HG02973 (cell line): ENCODE measurements around the gene ZNF277.
A peak's percentile ranks its signal among the peaks of the same experiment; 100 is the strongest.
"Not testable (repeated sequence)": the region's sequence is repeated elsewhere in the genome, so short reads cannot be mapped to it uniquely, and the experiment has no call there.

Source experiments
- ATAC-seq: cut with Tn5 transposase; IDR thresholded peaks from one replicate; pipeline ENCODE4 v1.9.1; 2021; ENCODE audit warnings: moderate library complexity; ENCODE audit not compliant: unreplicated experiment

ZNF277 gene

DNA sequence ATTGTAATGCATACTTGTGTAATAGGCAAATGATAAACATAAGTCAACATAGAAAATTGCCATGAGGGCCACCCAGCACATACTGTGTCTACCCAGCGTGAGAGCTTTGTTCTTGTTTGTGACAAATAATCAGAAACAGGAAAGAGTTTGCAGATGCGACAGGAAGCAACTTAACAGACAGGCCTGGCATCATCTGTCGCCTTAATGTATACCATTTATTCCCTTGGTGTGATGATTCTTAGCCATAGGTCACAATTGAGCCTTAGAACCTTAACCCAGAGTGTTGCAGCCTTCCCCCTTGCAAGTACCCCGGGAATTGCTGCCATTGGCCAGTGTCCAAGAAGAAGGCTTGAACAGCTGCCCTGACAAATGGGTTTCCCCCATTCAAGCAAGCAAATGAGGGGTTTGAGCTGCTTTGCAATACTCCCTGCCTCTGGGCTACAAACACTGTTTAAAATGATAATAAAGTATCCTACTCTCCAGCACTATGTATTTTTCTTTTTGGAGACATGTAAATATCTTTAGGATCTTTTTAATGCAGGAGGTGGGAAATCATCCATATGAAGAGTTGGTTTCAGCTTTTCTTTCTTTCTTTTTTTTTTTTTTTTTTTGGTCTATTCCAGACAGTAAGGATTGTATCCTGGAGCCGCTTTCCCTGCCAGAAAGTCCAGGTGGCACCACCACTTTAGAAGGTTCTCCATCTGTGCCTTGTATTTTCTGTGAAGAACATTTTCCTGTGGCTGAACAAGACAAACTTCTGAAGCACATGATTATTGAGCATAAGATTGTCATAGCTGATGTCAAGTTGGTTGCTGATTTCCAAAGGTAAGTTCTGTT, 80.0 kb downstream of the ZNF277 start:
- ATAC-seq, result peak; percentile 93

GRCh38 chr7:112288301-112288700, 81.8 kb downstream of the ZNF277 start:
- no peak for ATAC-seq

- ATAC-seq, result no peak
Measured at GRCh38 chr7:112290065-112290464, 83.6 kb downstream of the ZNF277 start.

- no peak for ATAC-seq
Measured at GRCh38 chr7:112292162-112292561, 85.7 kb downstream of the ZNF277 start.

- ATAC-seq, result no peak
Measured at GRCh38 chr7:112293416-112293815, 86.9 kb downstream of the ZNF277 start.

GRCh38 chr7:112296432-112296831, 89.9 kb downstream of the ZNF277 start:
- no peak for ATAC-seq

DNA sequence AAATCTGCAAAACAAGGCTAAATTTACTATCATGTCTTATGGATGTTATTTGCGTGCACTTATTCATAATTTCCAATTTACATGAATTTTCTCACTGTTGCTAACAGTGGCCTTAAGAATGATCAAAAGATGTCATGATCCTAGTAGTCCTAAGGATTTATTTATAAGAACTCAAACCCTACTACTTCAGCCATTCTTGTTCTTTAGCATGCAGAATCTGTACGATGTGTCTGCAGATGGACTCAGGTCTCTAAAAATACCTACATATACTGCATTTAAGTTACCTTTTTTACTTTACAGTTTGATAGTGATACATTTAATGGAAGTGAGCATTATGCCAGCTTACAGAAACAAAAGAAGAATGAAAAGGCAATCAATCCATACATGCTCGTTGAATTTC, 91.2 kb downstream of the ZNF277 start:
- ATAC-seq, result no peak

- ATAC-seq, result no peak
Measured at GRCh38 chr7:112298543-112299100, 92.1 kb downstream of the ZNF277 start.

GRCh38 chr7:112300072-112300471, 93.6 kb downstream of the ZNF277 start:
- ATAC-seq, result no peak

DNA sequence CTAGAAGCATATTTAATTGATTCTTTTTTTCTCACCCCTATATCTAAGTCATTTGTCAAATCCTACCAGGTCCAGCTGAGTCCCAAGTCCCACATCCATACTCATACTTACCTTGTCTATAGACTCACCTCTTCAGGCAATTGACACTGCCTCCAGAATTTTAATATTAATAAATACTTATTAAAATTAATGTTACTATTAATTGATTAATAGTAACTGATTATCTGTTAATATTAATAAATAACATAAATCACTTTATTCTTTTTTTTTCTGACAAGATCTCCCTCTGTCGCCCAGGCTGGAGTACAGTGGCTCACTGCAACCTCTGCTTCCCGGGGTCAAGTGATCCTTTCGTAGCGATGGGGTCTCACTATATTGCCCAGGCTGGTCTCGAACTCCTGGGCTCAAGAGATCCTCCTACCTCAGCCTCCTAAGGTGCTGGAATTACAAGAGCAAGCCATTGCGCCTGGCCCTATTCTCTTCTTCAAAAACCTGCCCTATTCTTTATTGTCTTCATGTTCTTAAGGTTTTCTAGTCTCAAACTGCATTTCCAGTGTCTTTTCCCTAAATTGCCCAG, 94.4 kb downstream of the ZNF277 start:
- ATAC-seq, result no peak

DNA sequence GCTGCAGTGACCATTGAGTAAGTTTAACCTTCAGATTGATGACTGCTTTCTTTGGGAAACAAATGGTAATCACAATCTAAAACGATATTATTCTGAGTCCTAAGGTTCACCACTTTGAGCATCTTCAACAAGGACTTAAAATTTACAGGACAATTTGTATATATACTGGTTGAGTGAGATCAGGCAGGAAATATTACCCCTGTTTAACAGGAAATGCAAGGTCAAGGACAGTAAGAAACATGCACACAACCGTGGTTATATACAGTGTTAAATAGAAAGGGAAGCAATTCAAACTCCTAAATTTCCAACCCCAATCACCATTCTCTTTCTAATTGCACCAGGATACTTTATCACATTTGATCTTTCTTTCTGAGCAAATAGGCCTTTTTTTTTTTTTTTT, 96.1 kb downstream of the ZNF277 start:
- ATAC-seq, result no peak

GRCh38 chr7:112306903-112307302, 100.4 kb downstream of the ZNF277 start:
- ATAC-seq, result no peak

DNA sequence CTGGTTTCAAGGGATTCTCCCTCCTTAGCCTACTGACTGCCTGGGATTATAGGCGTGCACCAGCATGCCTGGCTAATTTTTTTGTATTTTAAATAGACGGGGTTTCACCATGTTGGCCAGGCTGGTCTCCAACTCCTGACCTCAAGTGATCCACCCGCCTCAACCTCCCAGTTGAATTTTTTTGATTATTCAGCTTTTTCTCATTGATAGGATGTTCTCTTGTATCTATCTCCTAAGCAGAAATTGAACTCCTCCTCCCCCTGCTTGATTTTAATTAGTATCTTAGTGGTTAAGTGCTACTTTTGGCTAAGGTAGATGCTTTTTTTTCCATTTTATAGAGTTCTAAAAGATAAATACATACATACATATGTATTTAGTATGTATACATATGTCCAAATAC, 101.0 kb downstream of the ZNF277 start:
- ATAC-seq, result no peak

DNA sequence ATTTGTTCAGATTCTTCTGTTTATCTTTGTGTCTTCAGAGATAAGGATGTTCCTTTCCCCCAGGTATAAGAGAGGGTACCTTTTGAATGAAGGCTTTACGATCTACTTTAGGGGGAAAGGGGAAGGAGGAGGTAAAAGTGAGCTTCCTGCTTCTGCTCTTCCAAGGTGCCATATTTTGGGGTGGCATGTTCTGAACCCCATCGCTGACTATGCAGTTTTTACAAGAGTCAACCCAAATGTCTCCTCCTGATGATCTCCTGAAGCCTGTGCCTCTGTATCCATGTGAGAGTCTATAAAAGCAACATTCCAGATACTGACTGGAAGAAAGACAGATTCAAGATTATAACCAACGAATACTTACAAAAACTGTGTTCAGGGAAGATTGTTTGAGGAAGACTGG, 102.5 kb downstream of the ZNF277 start:
- no peak for ATAC-seq

- ATAC-seq, result not testable (repeated sequence)
Measured at GRCh38 chr7:112316803-112317202, 110.3 kb downstream of the ZNF277 start.

- no peak for ATAC-seq
Measured at GRCh38 chr7:112322070-112322469, 115.6 kb downstream of the ZNF277 start.

GRCh38 chr7:112327566-112327965, 121.1 kb downstream of the ZNF277 start:
- ATAC-seq, result no peak

- ATAC-seq, result no peak
Measured at GRCh38 chr7:112331492-112331891, 125.0 kb downstream of the ZNF277 start.

DNA sequence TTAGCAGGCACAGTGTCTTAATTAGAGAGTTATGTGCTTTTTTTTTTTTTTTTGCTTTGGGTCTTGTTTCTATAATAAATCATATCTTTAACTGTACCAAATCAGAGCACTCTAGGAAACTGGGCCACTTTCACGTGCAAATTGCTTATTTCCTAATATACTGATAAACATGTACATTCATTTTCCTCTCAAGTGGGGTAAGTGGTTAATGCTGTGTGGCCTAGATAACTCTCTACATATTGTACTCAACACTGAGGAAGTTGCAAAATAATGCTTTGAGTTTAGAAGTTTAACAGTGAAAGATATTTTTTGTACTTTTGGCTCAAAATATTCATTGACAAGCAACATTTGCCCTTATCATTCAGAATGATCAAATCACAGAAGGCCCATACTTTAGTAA, 127.9 kb downstream of the ZNF277 start:
- ATAC-seq, result no peak

GRCh38 chr7:112336261-112336660, 129.8 kb downstream of the ZNF277 start:
- ATAC-seq, result no peak

DNA sequence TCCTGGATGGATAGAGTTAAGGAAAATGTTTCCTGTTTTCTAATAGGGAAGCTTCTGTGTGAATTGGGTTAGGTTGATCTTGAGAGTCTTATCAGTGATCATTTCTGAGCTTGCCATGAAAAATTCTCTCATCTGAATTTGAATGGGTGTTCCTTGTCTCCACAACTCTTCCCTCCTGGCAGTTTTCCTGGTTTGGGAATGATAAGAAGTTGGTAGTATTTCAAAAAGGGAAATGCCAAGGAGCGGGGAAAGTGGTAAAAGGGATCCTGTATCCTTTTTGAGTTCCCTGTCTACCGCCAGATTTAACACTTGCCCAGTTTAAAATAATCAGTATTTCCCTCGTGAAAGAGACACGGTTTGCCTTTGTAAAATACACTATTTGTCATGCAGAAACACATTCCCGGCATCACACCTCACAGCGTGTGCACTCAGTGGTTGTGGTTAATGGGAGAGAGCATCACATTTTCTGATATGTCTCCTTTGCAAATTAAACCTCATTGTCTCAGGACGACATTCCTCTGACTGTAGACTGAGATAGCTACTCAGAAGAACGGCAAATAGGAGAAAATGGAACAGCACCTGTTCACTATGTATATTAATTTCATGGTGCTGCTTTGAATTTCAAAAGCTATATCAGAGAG, 130.6 kb downstream of the ZNF277 start:
- no peak for ATAC-seq

- ATAC-seq, result no peak
Measured at GRCh38 chr7:112337892-112338291, 131.4 kb downstream of the ZNF277 start.
